HG02623 (cell line): ENCODE measurements around the gene EIF1.
"Not testable (repeated sequence)": the region's sequence is repeated elsewhere in the genome, so short reads cannot be mapped to it uniquely, and the experiment has no call there.

Experiments
- ATAC-seq: cut with Tn5 transposase; IDR thresholded peaks from one replicate; pipeline ENCODE4 v1.9.1; 2021; ENCODE audit warnings: moderate library complexity; ENCODE audit not compliant: unreplicated experiment

The EIF1 gene

DNA sequence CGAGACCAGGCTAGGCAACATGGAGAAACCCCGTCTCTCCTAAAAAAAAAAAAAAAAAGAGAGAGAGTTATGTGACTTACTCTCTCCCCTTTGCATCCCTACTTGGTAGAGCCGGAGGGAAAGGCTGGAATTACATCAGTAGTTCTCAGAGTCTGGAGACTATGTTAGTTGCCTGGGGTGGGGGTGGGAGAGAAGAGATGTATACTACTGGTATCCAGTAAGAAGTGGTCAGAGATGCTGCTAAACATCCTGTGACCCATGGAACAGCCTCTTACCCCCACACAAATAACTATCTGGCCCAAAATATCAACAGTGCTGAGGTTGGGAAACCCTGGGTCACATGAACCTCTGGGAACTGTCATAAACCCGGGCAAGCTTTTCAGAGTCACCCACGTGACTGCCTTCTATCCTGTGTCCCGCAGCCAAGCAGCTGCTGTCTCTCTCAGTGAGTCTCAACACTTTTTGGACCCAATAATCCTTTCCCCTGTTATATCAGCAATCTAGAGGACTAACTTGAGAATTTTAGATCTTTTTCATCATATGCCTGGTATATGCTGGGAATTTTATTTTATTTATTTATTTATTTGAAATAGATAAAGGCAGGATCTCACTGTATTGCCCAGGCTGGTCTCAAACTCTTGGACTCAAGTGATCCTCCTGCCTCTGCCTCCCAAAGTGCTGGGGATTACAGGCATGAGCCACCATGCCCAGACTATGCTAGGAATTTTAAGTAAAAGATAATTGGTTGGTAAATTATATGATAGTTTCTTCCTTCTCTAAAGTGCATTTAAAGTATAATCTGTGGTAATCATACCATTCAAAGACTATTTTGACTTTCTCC, 8.7 kb downstream of the EIF1 start:
- no peak for ATAC-seq

DNA sequence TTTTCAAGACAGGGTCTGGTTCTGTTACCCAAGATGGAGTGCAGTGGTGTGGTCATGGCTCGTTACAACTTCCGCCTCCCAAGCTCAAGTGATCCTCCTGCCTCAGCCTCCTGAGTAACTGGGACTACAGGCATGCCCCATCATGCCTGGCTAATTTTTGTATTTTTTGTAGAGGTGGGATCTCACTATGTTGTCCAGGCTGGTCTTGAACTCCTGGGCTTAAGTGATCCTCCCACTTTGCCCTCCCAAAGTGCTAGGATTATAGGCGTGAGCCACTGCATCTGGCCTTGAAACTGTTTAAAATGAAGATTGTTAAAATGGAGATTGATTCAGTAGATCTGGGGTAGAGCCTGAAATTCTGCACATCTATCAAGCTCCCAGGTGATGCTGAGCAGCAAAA, 12.2 kb downstream of the EIF1 start:
- ATAC-seq = not testable (repeated sequence)

DNA sequence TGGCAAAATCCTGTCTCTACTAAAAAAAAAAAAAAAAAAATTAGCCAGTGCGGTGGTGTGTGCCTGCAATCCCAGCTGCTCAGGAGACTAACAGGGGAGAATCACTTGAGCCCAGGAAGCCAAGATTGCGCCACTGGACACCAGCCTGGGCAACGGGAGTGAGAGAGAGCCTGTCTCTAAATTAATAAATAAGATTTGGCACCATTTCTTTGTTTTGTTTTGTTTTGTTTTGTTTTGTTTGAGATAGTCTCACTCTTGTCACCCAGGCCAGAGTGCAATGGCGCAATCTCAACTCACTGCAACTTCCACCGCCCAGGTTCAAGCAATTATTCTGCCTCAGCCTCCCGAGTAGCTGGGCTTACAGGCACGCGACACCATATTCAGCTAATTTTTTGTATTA, 14.0 kb downstream of the EIF1 start:
- ATAC-seq = no peak

DNA sequence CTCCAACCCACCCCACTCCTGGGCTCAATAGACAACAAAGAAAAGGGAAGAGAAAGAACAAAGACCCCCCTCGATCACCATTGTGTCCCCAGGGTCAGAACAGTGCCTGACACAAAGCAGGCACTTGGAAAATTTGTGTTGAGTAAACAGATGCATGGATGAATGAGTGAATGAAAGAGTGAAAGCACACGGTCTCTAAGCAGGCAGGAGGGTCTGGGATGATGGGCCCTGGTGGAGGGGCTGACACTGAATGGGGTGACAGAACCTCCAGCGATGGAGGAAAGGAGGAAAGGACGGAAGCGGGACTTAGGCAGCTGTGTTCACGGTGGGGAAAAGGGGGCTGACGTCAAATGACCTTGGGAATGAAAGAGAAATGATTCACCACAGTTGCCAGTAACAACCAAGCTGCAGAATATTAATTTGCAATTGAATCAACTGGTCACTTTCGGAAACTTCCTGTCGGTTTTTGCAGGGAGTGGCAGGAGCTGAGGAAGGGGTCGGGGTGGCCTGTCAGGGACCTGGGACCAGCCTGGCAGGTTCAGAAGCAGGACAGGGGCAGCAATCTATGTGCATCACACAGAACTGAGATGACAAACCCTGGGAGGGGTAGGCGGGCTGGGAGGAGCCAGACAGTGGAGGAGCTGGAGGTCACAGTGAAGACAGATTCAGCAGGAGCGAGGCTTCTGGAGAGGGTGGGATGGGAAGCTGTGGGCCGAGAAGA, 16.7 kb downstream of the EIF1 start:
- no peak for ATAC-seq

DNA sequence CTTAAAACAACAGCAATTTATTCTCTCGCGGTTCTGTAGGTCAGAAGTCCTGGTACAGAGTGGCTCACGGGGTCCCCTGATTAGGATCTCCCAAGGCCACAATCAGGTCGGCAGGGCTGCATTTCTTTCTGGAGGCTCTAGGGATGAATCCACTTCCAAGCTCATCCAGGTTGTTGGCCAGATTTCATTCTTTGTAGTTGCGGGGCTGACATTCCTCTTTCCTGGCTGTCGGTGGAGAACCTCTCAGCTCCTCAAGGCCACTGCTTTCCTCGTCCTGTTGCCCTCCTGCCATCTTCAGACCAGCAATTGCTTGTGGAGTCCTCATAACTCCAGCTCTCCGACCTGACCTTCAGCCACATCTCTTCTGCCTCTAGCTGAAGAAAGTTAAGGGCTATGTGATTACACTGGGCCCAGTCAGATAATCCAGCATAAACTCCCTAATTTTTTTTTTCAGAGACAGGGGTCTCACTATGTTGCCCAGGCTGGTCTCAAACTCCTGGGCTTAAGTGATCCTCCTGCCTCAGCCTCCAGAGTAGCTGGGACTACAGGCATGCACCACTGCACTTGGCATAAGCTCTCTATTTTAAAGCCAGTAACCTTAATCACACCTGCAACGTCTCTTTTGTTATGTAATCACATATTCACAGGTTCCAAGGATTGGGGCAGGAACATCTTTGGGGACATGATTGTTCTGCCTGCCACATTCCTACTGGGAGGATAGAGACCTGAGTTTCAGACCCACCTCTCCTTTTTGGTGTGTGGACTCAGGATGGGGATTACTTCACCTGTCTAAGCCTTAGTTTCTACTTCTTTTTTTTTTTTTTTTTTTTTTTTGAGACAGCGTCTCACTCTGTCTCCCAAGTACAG, 19.4 kb downstream of the EIF1 start:
- no peak for ATAC-seq

DNA sequence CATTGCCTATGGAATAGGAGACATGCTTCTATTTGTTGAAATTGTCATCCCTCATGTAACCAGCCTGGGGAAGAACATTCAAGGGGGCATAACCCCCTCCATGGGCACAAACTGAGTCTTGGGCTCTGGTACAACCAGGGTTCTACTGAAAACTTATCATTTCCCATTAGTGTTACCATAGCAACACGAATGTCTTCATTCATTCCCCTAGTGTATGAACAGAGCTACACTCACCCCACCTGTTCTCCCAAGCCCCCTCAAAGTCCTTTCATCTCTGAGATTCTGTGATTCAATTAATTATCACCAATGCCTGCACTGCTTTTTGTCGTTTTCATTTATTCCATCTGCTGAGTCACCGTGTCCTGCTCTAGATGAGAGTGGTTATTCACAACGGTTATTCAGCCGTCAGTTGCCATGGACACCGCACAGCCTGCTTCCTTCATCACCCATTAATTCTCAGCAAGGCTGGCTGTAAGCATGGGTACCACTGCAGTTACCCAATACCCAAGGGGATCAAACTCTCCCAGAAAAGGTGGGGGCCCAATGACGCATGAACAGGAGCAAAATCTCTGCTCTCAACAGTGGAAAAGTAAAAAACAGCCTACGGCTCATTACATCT, 21.9 kb downstream of the EIF1 start:
- no peak for ATAC-seq

DNA sequence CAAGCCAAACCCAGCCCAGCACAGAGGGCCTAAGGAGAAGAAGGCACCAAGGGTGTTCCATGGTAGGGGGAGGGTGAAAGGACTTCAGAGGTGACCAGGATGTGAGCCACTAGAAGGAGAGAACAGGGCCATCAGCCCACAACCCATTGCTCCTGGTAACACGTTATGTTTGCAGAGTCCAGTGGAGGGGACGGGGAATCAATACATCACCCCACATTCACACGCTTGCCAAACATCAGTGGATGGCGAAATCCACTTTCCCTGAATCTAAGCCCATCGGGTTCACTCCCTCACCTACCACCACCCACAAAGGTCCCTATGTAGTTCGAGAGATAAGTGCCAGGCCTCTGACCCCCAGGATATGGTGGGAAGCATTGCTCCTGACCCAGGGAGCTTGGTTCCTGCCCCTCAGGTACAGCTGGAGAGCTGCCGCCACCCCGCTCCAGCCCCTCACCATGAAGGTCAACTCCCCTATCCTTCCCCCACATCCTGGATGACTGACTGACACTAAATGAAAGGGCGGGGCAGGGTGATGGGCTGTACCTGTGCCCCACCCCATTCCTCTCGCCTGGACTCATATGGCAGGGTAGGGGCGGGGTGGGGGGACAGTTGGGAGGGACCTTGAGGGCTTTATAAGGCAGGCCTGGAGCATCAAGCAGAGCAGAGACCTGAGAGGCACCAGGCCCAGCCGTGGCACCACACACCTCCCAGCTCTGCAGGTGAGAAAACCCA, 23.1 kb downstream of the EIF1 start, which contains the start of gene GAST:
Gene GAST, plus strand, starts transcription at position 663 of the 732 bp plus-strand sequence. CDS start 3,106 bp downstream, outside the sequence.
- no peak for ATAC-seq

DNA sequence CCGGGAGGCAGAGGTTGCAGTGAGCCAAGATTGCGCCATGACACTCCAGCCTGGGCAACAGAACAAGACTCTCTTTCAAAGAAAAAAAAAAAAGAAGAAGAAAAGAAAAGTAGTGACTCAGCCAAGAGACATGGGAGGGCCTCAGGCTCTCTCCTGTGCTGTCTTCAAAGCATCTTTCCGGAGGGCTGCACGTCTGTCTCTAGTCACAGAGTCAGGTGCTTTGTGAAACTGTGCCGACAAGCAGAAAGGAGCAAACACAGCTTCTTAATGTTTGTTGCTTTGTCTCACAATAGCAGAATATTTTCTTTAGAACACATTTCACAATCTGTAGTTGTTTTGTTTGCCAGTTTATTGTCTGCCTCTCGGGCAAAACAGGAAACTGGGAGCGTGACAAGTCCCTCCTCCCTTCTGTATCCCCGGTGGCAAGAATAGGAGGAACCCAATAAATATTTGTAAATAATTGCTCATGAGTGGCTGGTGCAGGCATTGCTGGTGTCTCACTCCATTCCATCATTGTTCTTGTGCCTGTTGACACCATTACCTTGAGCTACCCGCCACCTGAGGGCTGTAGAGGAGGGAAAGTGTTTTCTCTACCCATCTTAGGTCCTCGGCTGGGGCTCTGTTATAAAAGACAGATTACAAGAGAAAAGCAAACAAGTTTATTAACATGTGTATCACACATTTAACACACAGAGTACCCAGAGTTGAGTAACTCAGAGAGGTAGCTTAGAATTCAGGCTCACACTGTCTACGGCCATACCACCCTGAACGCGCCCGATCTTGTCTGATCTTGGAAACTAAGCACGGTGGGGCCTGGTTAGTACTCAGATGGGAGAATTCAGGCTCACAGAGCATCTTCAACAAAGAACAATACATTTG, 29.0 kb downstream of the EIF1 start:
- ATAC-seq = no peak

DNA sequence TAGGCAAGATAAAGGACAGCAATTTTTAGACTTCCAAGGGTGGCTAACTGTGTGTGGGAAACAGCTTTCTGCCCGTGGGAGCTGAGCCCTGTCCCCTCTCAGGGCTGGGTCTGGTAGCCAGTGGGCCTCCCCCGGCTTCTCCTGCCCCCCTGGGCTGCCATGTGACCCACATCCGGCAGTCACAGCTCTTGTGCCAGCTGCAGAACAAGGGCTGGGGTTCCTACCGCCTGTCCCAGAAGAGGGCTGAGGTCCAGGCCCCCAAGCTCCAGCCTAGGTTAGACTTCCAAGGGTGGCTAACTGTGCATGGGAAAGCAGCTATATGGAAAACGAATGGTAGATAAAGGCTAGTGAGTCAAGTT, 29.6 kb downstream of the EIF1 start:
- no peak for ATAC-seq

DNA sequence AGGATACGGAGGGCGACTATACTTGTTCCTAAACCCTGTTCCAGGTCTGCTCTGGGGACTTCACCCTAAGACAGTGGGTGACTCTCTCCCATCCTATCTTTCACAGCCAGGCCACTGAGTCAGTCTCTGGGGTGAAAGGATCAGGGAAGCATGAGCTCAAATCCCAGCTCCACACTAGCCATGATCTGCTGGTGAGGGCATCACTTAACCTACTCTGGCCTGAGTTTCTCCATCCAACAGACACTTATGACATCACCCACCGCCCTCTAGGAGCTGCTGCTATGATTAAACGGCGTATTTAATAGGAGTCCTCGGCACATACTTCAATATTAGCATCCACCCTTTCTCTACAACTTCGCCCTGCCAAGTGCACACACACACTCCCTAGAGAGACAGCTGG, 33.5 kb downstream of the EIF1 start:
- ATAC-seq = no peak

DNA sequence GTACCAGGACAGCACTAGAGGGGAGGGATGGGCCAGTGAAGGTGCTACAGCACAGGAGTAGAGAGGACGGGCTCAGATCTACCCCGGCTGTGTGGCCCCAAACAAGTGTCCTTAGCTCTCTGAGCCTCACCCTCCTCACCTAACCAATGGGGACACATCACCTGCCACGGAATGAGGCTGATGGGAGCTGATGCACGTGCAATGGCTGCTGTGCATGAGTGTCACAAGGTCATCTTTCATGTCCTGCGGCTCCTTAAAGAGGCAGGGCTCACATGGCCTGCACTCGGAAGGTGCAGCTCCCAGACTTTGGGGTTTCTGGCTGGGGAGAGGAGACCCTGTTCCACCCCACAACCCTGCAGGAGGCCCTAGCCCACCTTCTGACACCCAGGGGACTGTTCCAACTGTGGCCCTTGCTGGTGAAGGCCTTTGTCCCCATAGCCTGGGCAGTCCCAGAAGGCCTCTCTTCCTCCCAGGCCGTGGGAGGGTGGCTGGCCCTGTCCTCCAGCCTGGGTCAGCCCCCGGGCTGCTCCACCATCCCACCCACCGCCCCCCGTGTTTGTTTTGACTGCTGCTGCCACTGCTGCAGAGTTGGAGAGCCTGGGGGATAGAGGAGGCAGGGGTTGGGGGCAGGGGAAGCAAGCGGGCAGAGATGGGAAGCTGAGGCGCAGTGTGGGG, 35.3 kb downstream of the EIF1 start:
- ATAC-seq = no peak

DNA sequence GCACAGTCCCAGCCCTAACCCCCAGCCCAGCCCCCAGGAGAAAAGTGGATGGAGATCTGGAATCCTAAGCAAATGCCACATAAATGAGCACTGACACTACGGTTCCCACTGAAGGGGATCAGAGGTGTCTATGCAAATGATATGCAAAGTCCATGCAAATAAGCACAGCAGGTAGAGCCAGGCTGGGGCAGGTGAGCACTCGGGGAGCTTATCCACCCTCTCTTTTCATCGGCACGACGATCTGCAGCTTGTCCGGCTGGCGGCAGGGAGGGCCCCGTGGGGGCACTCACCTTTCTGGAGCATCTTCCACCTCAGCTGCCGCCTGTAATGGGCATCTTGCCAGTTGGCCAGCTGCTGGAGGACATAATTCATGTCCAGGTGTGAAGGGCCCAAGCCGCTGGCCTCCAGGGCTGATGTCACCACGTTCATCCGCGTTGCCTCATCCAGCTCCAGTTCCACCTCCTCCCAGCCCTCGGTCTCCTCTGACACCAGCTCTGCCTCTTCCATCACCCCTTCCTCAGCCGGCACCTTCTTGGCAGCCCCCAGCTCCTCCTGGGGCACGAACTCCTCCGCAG, 35.9 kb downstream of the EIF1 start:
- no peak for ATAC-seq

DNA sequence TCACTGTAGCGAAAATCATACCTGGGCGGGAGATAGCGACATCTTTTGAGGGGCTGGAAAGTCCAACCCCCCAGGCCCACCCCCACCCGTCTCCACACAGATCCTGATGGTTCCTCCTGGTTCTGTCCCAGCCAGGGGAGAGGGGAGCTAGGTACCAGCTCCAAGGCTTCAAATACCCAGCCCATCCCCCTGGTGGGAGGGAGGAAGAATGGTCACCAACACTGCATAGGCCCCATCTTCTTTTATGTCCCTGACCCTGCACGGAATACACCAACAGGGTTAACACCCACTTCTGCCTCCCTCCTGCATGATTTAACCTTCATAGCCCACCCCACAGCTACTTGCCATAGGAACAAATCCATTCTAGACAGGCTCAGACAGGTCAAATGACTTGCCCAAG, 36.4 kb downstream of the EIF1 start:
- no peak for ATAC-seq

DNA sequence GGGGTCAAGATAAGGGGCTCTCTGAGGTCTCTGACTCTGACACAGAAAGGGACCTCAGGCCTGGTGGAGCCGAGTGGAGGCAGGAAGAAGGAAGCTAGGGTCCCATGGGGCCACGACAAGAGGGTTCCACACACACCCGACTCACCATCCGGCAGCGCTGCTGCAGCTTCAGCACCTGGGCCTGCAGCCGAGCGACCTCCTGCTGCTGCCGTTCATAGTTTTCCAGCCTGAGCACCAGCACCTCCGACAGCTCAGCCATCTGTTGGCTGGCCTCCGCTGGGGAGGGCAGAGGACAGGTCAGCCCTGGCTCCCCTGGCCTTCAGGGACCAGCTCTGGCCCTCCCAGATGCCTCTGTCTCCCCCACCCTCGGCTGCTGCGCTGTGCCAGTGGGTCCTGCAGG, 39.4 kb downstream of the EIF1 start:
- ATAC-seq = no peak

DNA sequence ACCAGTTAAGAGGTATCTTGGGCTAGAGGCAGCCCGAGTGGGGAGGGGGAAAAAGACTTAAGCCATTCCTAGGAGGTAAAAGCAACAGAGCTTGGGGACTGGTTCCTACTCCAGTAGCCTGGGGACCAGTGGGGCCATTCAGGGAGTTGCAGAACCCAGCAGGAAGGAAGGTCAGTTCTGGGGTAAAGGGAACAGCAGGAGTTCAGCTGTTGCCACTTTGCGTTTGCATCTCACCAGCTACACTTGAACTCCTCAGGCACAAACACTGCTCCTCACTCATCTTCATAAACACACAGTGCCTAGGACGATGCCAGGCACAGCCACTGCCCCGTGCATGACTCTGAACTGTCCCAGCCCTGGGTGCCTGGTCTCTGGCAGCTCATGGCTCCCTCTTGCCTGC, 41.8 kb downstream of the EIF1 start:
- ATAC-seq = no peak

DNA sequence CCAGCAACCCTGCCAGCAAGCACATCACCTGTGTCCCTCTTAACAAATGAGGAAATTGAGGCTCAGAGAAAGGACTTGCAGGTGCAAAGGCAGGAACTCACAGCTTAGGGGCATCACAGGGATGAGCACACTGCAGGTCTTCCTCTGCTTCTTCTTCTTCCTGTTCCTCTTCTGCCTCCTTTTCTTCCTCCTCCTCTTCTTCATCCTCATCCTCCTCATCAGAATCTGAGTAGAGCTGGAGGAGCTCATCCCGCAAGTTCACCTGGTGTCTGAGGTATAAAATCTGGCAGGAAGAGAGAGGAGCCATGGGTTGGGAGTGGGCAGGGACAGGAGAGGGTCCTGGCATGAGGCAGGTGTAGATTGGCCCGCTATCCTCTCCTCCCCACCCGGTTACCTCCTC, 43.2 kb downstream of the EIF1 start:
- no peak for ATAC-seq

DNA sequence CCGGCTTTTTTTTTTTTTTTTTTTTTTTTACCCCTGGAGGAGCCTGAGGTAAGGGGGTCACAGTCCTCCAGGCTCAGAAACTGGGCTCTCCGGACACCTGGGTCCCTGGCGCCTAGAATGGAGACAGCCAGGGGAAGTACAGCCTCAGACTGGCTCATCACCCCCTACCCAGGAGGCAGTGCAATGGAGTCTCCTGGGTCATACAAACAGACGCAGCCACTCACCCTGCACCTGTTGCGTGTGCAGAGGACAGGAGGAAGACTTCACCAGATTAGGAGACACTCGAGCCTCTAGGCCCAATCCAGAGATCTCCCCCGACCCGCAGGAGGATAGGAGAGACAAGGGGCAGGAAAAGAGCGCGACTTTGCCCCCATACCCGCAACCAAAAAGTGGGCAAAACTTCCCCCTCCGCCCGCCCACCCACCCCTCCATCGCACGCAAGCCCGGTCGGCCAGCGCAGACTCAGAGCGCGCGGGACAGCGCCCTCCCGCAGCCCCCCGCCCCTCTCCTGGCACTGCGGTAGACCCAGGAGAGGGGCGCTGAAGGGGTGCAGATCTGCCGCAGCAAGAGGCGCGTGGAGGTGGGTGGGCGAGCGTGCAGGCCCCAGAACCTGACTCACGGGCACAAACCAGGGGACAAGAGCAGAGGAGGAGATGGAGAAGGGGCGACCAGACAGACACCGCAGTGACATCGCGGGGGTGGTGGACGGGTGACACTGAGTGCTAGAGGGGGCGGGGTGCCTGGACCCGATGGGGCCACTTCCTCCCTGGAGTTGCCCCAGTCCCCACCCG, 44.9 kb downstream of the EIF1 start:
- no peak for ATAC-seq
